ENCODE data around the gene CBLB. TPM values are rescaled to one million over a fixed set of nuclear protein-coding genes. Genes with fewer than 3 reads are reported as not detected.

The CBLB gene
- total and polyA plus RNA-seq, 4 donors = 3.1 to 22.8 (median 9.8) TPM

GRCh38 chr3:105770410-105770809 is 98.4 kb downstream of the CBLB start:
- DNase-seq (ENCODE audit: low spot score) = no peak
- H3K4me1 ChIP-seq (ENCODE audit: control insufficient read depth in 4 of 4, insufficient read depth in 4 of 4, low read length in 3 of 4) = no peaks in the 10 kb centered on the region
- H3K9ac ChIP-seq (ENCODE audit: low read depth in 1 of 2, low read length in 2 of 2) = no peak overlapping the region
- no peaks in the 10 kb centered on the region for H3K36me3 ChIP-seq (ENCODE audit: control insufficient read depth in 4 of 4, insufficient read depth in 3 of 4, low read depth in 1 of 4, low read length in 3 of 4)
- TF ChIP-seq REST (IDR thresholded peaks at IDR 0.05) (no peak), YY1 (IDR thresholded peaks at IDR 0.05) (no peak), RAD21 (IDR thresholded peaks at IDR 0.05) (no peak)
- no peak overlapping the region for H3K27ac ChIP-seq (ENCODE audit: low read depth in 1 of 2, low read length in 2 of 2)
- H3K9me3 ChIP-seq (ENCODE audit: control insufficient read depth in 4 of 4, low read length in 3 of 4) = no peaks in the 10 kb centered on the region
- 92% methylated on average over 4 of the region's 4 CpGs for WGBS
- H3K4me3 ChIP-seq (ENCODE audit: low read depth in 1 of 3, low read length in 3 of 3) = no peak overlapping the region
- no peaks in the 10 kb centered on the region for H3K27me3 ChIP-seq (ENCODE audit: control insufficient read depth in 4 of 4, insufficient read depth in 4 of 4, low read length in 3 of 4)

GRCh38 chr3:105767776-105768175 is 101.0 kb downstream of the CBLB start:
- no peaks in the 10 kb centered on the region for H3K9me3 ChIP-seq (ENCODE audit: control insufficient read depth in 4 of 4, low read length in 3 of 4)
- H3K4me1 ChIP-seq (ENCODE audit: control insufficient read depth in 4 of 4, insufficient read depth in 4 of 4, low read length in 3 of 4) = no peaks in the 10 kb centered on the region
- TF ChIP-seq REST (IDR thresholded peaks at IDR 0.05) = no peak
- TF ChIP-seq NR2F2 (IDR thresholded peaks at IDR 0.05) = no peak
- TF ChIP-seq, protein P1, sequence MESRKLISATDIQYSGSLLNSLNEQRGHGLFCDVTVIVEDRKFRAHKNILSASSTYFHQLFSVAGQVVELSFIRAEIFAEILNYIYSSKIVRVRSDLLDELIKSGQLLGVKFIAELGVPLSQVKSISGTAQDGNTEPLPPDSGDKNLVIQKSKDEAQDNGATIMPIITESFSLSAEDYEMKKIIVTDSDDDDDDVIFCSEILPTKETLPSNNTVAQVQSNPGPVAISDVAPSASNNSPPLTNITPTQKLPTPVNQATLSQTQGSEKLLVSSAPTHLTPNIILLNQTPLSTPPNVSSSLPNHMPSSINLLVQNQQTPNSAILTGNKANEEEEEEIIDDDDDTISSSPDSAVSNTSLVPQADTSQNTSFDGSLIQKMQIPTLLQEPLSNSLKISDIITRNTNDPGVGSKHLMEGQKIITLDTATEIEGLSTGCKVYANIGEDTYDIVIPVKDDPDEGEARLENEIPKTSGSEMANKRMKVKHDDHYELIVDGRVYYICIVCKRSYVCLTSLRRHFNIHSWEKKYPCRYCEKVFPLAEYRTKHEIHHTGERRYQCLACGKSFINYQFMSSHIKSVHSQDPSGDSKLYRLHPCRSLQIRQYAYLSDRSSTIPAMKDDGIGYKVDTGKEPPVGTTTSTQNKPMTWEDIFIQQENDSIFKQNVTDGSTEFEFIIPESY (IDR thresholded peaks at IDR 0.05) = no peak
- no peak for TF ChIP-seq EGR1 (IDR thresholded peaks at IDR 0.05; ENCODE audit: low read depth in 2 of 2)
- TF ChIP-seq HNF4G (IDR thresholded peaks at IDR 0.05) = no peak
- TF ChIP-seq GABPA (IDR thresholded peaks at IDR 0.05 in 1 of 2, conservative IDR thresholded peaks at IDR 0.05 in 1 of 2) = no peak
- TF ChIP-seq HNF4A (conservative IDR thresholded peaks at IDR 0.05) = no peak
- no peak for TF ChIP-seq FOXA2 (IDR thresholded peaks at IDR 0.05)
- no peak for TF ChIP-seq MAX (IDR thresholded peaks at IDR 0.05)
- no peak for TF ChIP-seq TAF1 (conservative IDR thresholded peaks at IDR 0.05)
- no peak overlapping the region for H3K4me3 ChIP-seq (ENCODE audit: low read depth in 1 of 3, low read length in 3 of 3)
- no peaks in the 10 kb centered on the region for H3K36me3 ChIP-seq (ENCODE audit: control insufficient read depth in 4 of 4, insufficient read depth in 3 of 4, low read depth in 1 of 4, low read length in 3 of 4)
- DNase-seq (ENCODE audit: low spot score) = no peak
- no peaks in the 10 kb centered on the region for H3K27me3 ChIP-seq (ENCODE audit: control insufficient read depth in 4 of 4, insufficient read depth in 4 of 4, low read length in 3 of 4)
- H3K27ac ChIP-seq (ENCODE audit: low read depth in 1 of 2, low read length in 2 of 2) = no peak overlapping the region
- no peak overlapping the region for H3K9ac ChIP-seq (ENCODE audit: low read depth in 1 of 2, low read length in 2 of 2)
